HG02798 (cell line): ENCODE results near the gene KRTAP12-1.

Experiments used
- ATAC-seq: cut with Tn5 transposase; IDR thresholded peaks from one replicate; pipeline ENCODE4 v1.9.1; 2021; ENCODE audit warnings: mild to moderate bottlenecking; ENCODE audit not compliant: unreplicated experiment, poor library complexity

Gene KRTAP12-1, protein sequence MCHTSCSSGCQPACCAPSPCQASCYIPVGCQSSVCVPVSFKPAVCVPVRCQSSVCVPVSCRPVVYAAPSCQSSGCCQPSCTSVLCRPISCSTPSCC

GRCh38 chr21:44681861-44682579, at the start of gene KRTAP12-1:
Gene KRTAP12-1, minus strand, starts transcription at chr21:44682163. Its CDS starts 40 bp downstream, at chr21:44682123.
- no peak for ATAC-seq

DNA sequence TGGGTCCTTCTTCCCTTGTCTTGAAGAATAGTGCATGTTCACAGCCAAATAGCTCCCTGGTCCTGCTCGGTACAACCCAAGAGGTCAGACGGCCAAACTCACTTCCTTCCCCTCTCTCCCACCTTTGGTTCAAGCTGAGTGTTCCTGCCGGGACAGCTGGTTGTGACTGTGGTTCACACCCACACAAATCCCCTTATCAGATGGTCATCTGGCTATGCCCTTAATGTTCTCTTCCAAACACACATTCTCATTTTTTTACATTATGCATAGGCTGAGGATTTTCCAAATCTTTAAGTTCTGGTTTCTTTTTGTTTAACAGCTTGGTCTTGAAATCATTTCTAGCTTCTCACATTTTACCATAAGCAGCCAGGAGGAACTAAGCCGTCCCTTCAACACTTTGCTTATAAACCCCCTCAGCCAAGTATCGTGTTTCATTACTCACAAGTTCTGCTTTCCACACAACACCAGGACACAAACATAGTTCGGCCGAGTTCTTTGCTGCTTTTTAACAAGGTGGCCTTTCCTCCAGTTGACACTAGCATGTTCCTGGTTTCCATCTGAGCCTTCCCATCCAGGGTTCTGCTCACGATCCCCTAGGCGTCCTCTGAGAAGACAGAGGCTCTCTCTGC, 49.1 kb upstream of the KRTAP12-1 start:
- no peak for ATAC-seq

DNA sequence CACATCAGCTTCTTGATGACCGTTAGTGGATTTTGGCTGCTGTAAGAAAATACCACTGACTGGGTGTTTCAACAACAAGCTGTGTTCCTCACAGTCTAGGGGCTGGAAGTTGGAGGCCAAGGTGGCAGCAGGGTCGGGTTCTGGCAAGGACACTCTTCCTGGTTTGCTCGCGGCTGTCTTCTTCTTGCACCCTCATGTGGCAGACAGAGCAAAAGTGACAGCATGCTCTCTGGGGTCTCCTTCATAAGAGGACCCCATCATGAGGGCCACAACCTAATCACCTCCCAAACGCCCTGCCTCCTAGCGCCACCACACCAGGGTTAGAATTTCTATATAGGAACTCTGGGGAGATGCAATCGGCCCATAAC, 48.0 kb upstream of the KRTAP12-1 start:
- no peak for ATAC-seq

GRCh38 chr21:44729336-44730027, 47.5 kb upstream of the KRTAP12-1 start:
- no peak for ATAC-seq

GRCh38 chr21:44728716-44729115, 46.8 kb upstream of the KRTAP12-1 start:
- no peak for ATAC-seq

DNA sequence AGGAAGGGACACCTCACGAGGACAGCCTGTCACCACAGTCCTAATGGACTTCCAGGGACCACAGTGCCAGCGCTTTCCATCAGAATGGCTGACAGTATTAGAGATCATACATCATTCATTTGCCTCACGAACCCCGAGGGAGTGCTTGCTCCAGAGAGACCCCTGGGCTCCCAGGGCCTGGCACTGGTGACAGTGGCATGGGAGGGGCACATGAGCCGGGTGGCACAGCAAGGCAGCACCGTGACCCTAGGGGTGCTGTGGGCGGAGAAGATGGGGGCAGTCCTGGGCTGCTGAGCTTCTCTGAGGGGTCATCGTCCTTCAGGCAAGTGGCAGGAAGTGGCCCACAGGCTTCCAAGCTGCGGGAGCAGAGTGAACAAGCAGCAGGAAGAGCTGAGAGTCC, 45.8 kb upstream of the KRTAP12-1 start:
- no peak for ATAC-seq

DNA sequence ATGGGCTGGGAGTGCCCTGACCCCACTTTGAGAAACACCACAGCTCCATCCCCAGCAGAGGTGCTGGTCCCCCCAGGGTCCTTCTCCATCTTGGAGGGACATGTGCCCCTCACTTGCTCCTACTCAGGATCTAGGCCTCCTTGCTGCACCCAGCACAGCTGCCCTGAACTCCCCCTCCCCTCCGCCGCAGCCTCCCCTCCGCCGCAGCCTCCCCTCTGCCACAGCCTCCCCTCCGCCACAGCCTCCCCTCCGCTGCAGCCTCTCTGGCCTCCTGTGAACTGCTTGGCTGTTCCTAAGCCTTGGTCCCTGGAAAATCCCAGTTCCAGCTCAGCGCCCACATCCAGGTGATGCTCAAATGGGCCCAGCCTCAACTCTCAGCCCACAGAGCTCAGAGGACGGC, 45.4 kb upstream of the KRTAP12-1 start:
- ATAC-seq, result no peak

DNA sequence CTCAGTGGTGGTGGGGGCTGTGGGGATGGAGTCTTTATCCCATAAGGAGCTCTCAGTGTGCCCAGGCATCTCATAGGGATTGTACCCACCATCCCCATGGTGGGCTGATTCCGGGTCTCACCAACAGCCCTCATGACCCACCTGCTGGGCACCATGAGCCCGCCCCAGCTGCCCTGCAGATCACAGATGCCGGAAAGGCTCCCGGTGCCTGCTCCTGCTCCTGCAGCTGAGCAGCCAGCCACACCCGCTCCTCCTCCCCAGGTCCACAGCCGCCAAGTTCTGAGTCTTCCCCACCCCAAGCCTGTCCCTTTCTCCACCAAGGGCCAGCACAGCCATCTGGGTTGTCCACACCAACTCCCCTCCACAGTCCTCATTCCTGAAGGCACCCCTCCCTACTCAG, 44.9 kb upstream of the KRTAP12-1 start:
- no peak for ATAC-seq

DNA sequence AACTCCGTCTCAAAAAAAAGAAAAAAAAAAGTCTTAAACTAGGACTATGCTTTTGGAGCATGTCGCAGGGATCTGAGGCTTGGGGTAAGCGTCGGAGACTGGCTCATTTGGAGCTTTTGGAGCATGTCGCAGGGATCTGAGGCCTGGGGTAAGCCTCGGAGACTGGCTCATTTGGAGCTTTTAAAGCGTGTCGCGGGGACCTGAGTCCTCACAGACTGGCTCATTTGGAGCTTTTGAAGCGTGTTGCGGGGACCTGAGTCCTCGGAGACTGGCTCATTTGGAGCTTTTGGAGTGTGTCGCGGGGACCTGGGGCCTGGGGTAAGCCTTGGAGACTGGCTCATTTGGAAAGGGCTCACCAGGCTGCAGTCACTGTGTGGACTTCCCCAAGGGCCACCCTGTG, 43.0 kb upstream of the KRTAP12-1 start:
- no peak for ATAC-seq

DNA sequence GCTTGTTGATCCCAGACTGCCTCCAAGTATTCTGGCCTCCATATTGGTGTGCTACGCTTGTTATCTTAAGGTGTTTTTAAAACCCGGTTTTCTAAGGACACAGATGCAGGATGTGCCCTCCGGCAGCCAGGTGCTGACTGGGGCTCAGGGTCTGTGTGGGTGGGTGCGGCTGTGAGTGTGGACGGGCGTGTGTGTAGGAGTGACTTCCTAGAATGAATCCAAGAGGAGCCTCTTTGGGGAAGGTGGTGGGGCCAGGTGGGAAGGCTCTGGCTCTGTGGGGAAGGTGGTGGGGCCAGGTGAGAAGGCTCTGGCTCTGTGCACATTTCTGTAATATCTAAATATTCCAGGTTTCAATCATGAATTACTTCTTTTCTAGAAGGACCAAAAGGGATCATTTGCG, 42.2 kb upstream of the KRTAP12-1 start:
- no peak for ATAC-seq

GRCh38 chr21:44723177-44724131, 41.5 kb upstream of the KRTAP12-1 start:
- no peak for ATAC-seq

DNA sequence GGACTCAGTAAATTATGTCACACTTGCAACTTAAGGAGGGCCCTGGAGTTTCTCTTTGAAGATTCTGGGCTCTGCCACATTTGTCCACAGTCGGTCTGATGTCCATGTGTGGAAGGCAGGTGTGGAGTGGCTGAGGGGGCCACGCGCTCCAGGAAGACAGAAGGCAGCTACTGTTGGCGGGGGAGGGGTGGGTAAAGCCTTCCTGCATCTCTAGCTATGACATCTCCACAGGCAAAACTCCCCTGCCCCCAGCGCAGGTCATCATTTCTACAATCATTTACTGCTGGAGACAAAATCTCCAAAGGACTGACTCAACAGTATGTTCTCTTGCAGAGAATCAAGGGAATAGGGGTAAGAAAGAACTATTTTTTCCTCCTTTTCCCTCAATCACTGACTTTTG, 40.8 kb upstream of the KRTAP12-1 start:
- ATAC-seq, result no peak

- no peak for ATAC-seq
Measured at GRCh38 chr21:44720170-44720569, 38.2 kb upstream of the KRTAP12-1 start.

DNA sequence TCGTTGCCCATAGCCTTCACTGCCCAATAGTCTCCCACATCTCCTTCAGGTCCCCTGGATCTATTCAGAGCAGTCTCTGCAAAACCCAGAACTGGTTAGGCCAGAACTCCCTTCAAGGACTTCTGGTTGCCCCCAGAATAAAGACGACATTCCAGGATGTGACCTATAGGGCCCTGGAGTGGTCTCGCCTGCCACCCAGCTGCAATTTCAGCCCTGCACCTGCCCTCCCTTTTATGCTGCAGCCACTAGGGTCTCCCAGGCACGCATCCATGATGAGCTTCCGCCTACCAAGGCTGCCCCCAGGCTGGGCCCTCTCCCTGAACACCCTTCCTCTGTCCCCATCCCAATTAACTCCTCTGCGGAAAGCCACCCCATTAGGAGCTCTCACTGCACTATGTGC, 36.6 kb upstream of the KRTAP12-1 start:
- ATAC-seq, result no peak

GRCh38 chr21:44718093-44718492, 36.1 kb upstream of the KRTAP12-1 start:
- ATAC-seq, result no peak

DNA sequence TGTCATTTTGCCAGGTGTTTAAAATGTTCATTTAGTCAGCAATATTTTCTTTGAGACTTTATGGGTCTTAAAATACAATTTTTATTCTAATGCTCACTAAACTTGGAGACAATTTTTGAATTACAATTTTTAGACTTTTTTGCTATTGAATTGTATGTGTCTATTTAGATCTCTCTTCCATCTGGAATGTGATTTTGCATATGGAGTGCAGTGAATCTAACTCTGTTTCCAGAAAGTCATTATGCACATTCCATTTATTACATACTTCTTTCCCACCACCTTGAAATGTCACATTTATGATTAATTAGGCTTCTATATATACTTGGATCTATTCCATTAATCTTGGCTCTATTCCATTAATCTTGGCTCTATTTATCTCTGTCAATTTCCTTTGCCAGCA, 35.0 kb upstream of the KRTAP12-1 start:
- no peak for ATAC-seq

- ATAC-seq, result no peak
Measured at GRCh38 chr21:44714905-44715304, 32.9 kb upstream of the KRTAP12-1 start.

GRCh38 chr21:44713846-44714245, 31.9 kb upstream of the KRTAP12-1 start:
- no peak for ATAC-seq

GRCh38 chr21:44713130-44713529, 31.2 kb upstream of the KRTAP12-1 start:
- no peak for ATAC-seq
